Prostate gland (tissue), 2 donors: Measurements from ENCODE around the gene PHLDA3. TPM values are rescaled to one million over a fixed set of nuclear protein-coding genes. Genes with fewer than 3 reads are reported as not detected.

ENCODE experiments used
- DNase-seq: peaks from one replicate; pipeline ENCODE4 v3.0.0-alpha.2; 2019; ENCODE audit warnings: low spot score
- H3K27ac ChIP-seq, 2 donors: fragments of 200-600 bp; sonication (generic); 2 replicates each; pipeline ENCODE4 v1.5.1; 2017 to 2019
- H3K27me3 ChIP-seq: fragments of 200-600 bp; sonication (generic); replicated peaks from 2 replicates; pipeline ENCODE4 v1.5.1; 2019; ENCODE audit not compliant: insufficient read depth
- H3K36me3 ChIP-seq, 2 donors: fragments of 200-600 bp; sonication (generic); 1 replicate in 1 of 2; 2 replicates in 1 of 2; pipeline versions ENCODE4 v1.5.1 to v1.8.1; 2017 to 2019
- H3K4me1 ChIP-seq: fragments of 200-600 bp; sonication (generic); replicated peaks from 2 replicates; pipeline ENCODE4 v1.5.1; 2019
- H3K4me3 ChIP-seq, 2 donors: fragments of 200-600 bp; sonication (generic); 2 replicates each; pipeline ENCODE4 v1.5.1; 2017 to 2019
- H3K9me3 ChIP-seq: fragments of 200-600 bp; sonication (generic); 2 replicates; pipeline ENCODE4 v1.5.1; 2017
- POLR2A ChIP-seq: fragments of 450-650 bp; IDR thresholded peaks from one replicate; pipeline ENCODE4 v1.6.1; 2016; ENCODE audit warnings: antibody characterized with exemption, mild to moderate bottlenecking
- POLR2AphosphoS5 ChIP-seq: sonication (generic); formaldehyde crosslinking; IDR thresholded peaks from one replicate; pipeline ENCODE4 v1.6.1; 2017; ENCODE audit warnings: antibody characterized with exemption
- WGBS: methylation state at CpG from one replicate; pipeline ENCODE4 v1.1.5; 2018; 5-methylcytosine and 5-hydroxymethylcytosine counted together
- intact Hi-C: fragments of 100-400 bp; cut with DNase I; formaldehyde crosslinking; loops from one replicate; pipeline ENCODE4 v1.14.2; 2022
- total RNA-seq, 2 donors: library from RNA; depleted of rRNA; stranded (reverse); fragments of >200 nt; gene quantifications; one replicate each; pipeline ENCODE4 v1.1.0, GENCODE V29; 2016
- TF ChIP-seq, protein P1 (sequence below), 4 experiments: fragments of 200-600 bp in 2 of 4; fragments of 450-650 bp in 2 of 4; sonication (generic) in 2 of 4; IDR thresholded peaks; 1 replicate in 3 of 4; 2 replicates in 1 of 4; pipeline ENCODE4 v1.5.1; 2016 to 2019; ENCODE audit warnings: antibody characterized with exemption in 4 of 4, mild to moderate bottlenecking in 2 of 4, moderate library complexity in 2 of 4

PHLDA3 gene
- total RNA-seq, result 10 to 100 TPM; 49.7 to 73.9 TPM

DNA sequence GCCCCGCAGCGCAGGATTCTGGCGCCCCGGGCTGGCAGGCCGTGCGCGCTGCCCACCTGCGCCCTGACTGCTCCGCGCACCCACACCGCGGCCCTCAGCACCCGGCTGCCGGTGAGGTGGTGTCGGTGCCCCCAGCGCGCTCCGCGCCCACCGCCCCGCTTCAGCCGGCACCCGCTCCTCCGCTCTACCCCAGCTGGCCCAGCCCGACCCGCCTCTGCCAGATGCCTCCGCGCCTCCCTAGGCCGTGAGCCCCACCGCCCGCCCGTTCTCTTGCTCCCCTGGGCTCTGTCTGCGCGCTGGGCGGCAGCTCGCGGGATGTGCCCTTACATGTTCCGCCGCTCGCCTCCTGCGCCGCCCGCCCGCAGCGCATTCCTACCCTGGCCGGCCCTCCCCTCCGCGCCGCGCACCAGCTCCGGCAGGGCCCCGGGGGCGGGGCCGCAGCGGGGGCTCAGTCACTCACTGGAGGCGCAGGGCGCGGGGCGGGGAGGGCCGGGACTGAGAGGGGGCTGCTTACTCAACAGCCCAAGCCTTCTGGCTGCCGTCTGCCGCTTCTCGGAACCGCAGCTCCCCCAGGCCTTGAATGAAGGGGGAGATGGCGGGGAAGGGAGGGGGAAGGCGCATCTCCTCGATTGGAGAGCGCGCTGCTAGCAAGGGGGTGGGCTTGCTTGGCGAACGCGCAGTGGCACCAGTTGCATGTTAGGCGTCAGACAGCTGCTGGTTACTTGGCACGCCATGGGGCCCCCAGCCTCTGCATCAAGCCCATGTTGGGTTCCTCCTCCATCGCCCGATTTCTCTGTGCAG is at the start of gene PHLDA3:
PHLDA3 (minus strand) TSS at position 345 of the 801 bp plus-strand sequence. CDS start 402 bp downstream, outside the sequence.
- DNase-seq, result peak; percentile 88
- no peaks in the 10 kb centered on the region for H3K4me1 ChIP-seq
- TF ChIP-seq POLR2AphosphoS5 (peak; percentile 66), POLR2A (peak; percentile 95)
- TF ChIP-seq, protein P1, sequence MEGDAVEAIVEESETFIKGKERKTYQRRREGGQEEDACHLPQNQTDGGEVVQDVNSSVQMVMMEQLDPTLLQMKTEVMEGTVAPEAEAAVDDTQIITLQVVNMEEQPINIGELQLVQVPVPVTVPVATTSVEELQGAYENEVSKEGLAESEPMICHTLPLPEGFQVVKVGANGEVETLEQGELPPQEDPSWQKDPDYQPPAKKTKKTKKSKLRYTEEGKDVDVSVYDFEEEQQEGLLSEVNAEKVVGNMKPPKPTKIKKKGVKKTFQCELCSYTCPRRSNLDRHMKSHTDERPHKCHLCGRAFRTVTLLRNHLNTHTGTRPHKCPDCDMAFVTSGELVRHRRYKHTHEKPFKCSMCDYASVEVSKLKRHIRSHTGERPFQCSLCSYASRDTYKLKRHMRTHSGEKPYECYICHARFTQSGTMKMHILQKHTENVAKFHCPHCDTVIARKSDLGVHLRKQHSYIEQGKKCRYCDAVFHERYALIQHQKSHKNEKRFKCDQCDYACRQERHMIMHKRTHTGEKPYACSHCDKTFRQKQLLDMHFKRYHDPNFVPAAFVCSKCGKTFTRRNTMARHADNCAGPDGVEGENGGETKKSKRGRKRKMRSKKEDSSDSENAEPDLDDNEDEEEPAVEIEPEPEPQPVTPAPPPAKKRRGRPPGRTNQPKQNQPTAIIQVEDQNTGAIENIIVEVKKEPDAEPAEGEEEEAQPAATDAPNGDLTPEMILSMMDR (IDR thresholded peaks at IDR 0.05), result peak in 1 of 4 experiments; percentile 18
- peaks cover 5 to 10% of the 10 kb centered on the region in 2 donors for H3K36me3 ChIP-seq
- no peaks in the 10 kb centered on the region for H3K9me3 ChIP-seq
- 1% methylated on average over 40 of the region's 76 CpGs for WGBS
- no peaks in the 10 kb centered on the region for H3K27me3 ChIP-seq
- peak within 1 kb of the TSS; percentile 88 to 92 for H3K27ac ChIP-seq
- intact Hi-C loops, result no loop called here
- H3K4me3 ChIP-seq, result peak within 1 kb of the TSS; percentile 81 to 88

DNA sequence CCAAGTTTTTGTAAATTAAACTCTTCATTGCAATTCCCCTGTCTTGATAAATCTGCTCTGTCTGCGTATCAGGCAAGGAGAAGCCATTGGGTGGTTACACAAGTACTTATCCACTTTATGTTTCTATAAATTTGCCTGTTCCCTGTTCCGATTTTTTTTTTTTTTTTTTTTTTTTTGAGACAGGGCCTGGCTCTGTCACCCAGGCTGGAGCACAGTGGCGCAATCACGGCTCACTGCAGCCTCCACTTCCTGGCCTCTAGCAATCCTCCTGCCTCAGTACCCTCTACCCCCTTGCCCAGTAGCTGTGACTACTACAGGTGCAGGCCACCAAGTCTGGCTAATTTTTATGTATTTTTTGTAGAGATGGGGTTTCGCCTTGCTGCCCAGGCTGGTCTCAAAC is 49.1 kb upstream of the PHLDA3 start:
- intact Hi-C loops, result no loop called here
- 78% methylated on average over 5 of the region's 5 CpGs for WGBS
- H3K27ac ChIP-seq, result no peak overlapping the region
- H3K27me3 ChIP-seq, result no peaks in the 10 kb centered on the region
- TF ChIP-seq, protein P1 (IDR thresholded peaks at IDR 0.05), result no peak
- TF ChIP-seq POLR2A, result no peak
- TF ChIP-seq POLR2AphosphoS5, result no peak
- no peak overlapping the region for H3K4me3 ChIP-seq
- H3K9me3 ChIP-seq, result no peaks in the 10 kb centered on the region
- H3K36me3 ChIP-seq, result no peaks in the 10 kb centered on the region
- H3K4me1 ChIP-seq, result peaks cover under 1% of the 10 kb centered on the region
- no peak for DNase-seq

DNA sequence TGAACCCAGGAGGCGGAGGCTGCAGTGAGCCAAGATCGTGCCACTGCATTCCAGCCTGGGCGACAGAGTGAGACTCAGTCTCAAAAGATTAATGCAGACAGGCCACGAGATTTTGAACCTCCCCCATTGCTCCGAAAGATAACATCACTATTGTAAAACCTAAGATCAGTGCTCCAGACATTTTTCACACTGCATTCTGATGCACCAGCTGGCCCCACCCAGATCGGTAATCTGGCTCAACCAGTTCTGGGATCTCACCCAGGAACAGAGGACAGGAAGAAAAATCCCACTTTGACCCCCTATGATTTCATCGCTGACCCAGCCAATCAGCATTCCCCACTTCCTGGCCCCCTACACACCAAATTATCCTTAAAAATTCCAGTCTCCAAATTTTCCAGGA is 48.6 kb upstream of the PHLDA3 start:
- H3K9me3 ChIP-seq, result no peaks in the 10 kb centered on the region
- WGBS, result 43% methylated on average over 7 of the region's 7 CpGs
- no peak overlapping the region for H3K27ac ChIP-seq
- H3K4me3 ChIP-seq, result no peak overlapping the region
- TF ChIP-seq, protein P1 (IDR thresholded peaks at IDR 0.05), result no peak
- no peak for TF ChIP-seq POLR2AphosphoS5
- TF ChIP-seq POLR2A, result no peak
- H3K36me3 ChIP-seq, result no peaks in the 10 kb centered on the region
- intact Hi-C loops, result no loop called here
- DNase-seq, result no peak
- H3K27me3 ChIP-seq, result no peaks in the 10 kb centered on the region
- peaks cover 5% of the 10 kb centered on the region for H3K4me1 ChIP-seq

DNA sequence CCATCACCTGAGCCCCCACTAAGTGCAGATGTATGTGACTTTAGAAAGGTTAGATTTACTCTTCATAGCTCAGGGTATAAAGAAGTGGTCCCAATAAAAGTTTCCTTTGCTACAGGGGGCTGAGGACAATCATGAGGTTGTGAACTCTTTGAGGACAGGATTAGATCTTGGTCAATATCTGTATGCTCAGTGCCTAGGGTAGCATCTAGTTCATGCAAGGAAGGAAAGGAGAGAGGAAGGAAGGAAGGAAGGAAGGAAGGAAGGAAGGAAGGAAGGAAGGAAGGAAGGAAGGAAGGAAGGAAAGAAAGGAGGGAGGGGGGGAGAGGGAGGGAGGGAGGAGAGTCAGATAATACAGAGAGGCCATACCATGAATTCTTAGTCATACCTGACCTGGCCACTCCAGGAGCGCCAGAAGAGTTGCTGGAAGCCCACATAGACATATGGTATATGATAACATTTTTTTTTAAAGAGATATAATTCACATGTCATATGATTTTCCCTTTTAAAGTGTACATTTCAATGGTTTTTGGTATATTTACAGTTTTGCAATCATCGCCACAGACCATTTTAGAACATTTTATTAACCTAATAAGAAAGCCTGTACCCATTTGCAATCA is 47.6 kb upstream of the PHLDA3 start:
- no peaks in the 10 kb centered on the region for H3K27me3 ChIP-seq
- WGBS, result 100% methylated on average over 2 of the region's 2 CpGs
- no peak overlapping the region for H3K4me3 ChIP-seq
- TF ChIP-seq POLR2AphosphoS5 (no peak), POLR2A (no peak)
- TF ChIP-seq, protein P1 (IDR thresholded peaks at IDR 0.05), result no peak
- no peak overlapping the region for H3K27ac ChIP-seq
- H3K4me1 ChIP-seq, result peaks cover 13% of the 10 kb centered on the region
- no peaks in the 10 kb centered on the region for H3K36me3 ChIP-seq
- intact Hi-C loops, result no loop called here
- no peaks in the 10 kb centered on the region for H3K9me3 ChIP-seq
- DNase-seq, result no peak
